Measurements from ENCODE around the gene DCC. TPM values are rescaled to one million over a fixed set of nuclear protein-coding genes. Genes with fewer than 3 reads are reported as not detected.

The DCC gene
- total and polyA plus RNA-seq, 2 of the 8 experiments (the other 6 are each of a cell fraction or from before 2014, with no cell fraction given): 0.14 to 1.4 TPM

DNA sequence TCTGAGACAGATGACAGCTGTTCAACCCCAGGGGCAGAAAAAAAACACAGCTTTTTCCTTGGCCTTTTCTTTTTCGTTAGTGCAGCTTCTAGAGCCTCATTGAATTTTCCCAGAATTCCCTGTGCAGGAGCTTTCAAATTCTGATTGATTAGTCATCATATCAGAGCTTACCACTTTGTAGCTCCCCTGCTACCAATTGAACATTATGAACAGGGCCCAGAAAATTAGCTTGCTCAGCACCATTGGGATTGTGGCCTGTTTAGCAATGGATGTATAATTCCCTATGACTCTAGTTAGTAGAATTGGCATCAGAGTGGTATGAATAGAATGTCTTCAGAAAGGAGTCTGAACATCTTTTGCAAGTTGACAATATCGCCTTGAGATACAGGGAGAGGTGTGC lies 631.1 kb downstream of the DCC start:
- H3K79me2 ChIP-seq (ENCODE audit: control insufficient read depth in 1 of 2, insufficient read depth in 2 of 2, low read length in 2 of 2): no peaks in the 10 kb centered on the region
- H3K79me1 ChIP-seq (ENCODE audit: low read depth, low read length): no peaks in the 10 kb centered on the region
- ChIA-PET POLR2A (ENCODE audit: partially characterized antibody) (no interaction called here), CTCF (ENCODE audit: partially characterized antibody) (interaction anchor here (0.8 kb wide), 1 partner anchor 21 kb away, joined by 3 read pairs; no protein-coding TSS in a partner anchor)
- H4K91ac ChIP-seq (replicated peaks; ENCODE audit: insufficient read length, low read length): no peak overlapping the region
- no peak overlapping the region for H2AK5ac ChIP-seq (ENCODE audit: low read depth, low read length)
- H3K27me3 ChIP-seq (replicated peaks in 1 of 4; ENCODE audit: control insufficient read depth in 3 of 4, extremely low read depth in 1 of 4, insufficient read depth in 3 of 4, low read length in 3 of 4): no peaks in the 10 kb centered on the region; a peak in 1 of 7 replicates
- no peak overlapping the region for H2BK5ac ChIP-seq (ENCODE audit: low read depth, low read length)
- H4K8ac ChIP-seq (ENCODE audit: extremely low read depth, insufficient read depth, low read length): no peak overlapping the region
- no peaks in the 10 kb centered on the region for H3K23me2 ChIP-seq (ENCODE audit: low read depth, low read length)
- H2BK120ac ChIP-seq (replicated peaks; ENCODE audit: low read depth, low read length): no peak overlapping the region
- H2BK20ac ChIP-seq (ENCODE audit: low read length): no peak overlapping the region
- H3K56ac ChIP-seq (replicated peaks; ENCODE audit: insufficient read length, low read depth, low read length): no peak overlapping the region
- no peak overlapping the region for H4K5ac ChIP-seq (ENCODE audit: insufficient read length, low read depth, low read length)
- H4K20me1 ChIP-seq (replicated peaks in 1 of 2; ENCODE audit: control insufficient read depth in 1 of 2, insufficient read depth in 2 of 2, low read length in 2 of 2): no peaks in the 10 kb centered on the region
- no peaks in the 10 kb centered on the region for H3K9me3 ChIP-seq (ENCODE audit: insufficient read depth in 2 of 2, low read depth in 1 of 2, low read length in 1 of 2)
- no peak overlapping the region for H3K9ac ChIP-seq (replicated peaks in 1 of 4; ENCODE audit: extremely low read depth in 1 of 4, low read depth in 3 of 4, low read length in 3 of 4)
- H3K36me3 ChIP-seq (ENCODE audit: control insufficient read depth in 2 of 4, insufficient read depth in 4 of 4, low read length in 3 of 4): no peaks in the 10 kb centered on the region
- 97% methylated on average over 2 of the region's 2 CpGs; no CpG with 5 or more reads in 1 of the 2 experiments for WGBS, 2 experiments (ENCODE audit: extremely low coverage in 1 of 2, insufficient coverage in 1 of 2, insufficient read length in 1 of 2, insufficient replicate concordance in 2 of 2, low coverage in 1 of 2, low lambda C conversion rate in 2 of 2, missing lambda C conversion rate in 1 of 2)
- H2BK15ac ChIP-seq (ENCODE audit: low read length): no peak overlapping the region
- no peak overlapping the region for H3K4ac ChIP-seq (replicated peaks; ENCODE audit: insufficient read length, low read depth, low read length)
- H3K18ac ChIP-seq (ENCODE audit: extremely low read depth, low read length): no peak overlapping the region
- H3K27ac ChIP-seq (ENCODE audit: low read depth, low read length): no peak overlapping the region
- peaks cover 0 to 3% (median 0%) of the 10 kb centered on the region in 4 experiments; a peak in 1 of 7 replicates for H3K4me1 ChIP-seq (replicated peaks in 1 of 4; ENCODE audit: control insufficient read depth in 3 of 4, insufficient read depth in 4 of 4, low read length in 3 of 4)
- no peak overlapping the region for H3K4me3 ChIP-seq (ENCODE audit: extremely low read depth in 1 of 4, insufficient read depth in 2 of 4, low read depth in 3 of 4, low read length in 4 of 4)
- DNase-seq (ENCODE audit: low read depth in 1 of 2, low spot score in 2 of 2) (no peak), FAIRE-seq (no peak)
- H2AFZ ChIP-seq (ENCODE audit: low read length): no peak overlapping the region
- no peak overlapping the region for H3K14ac ChIP-seq (ENCODE audit: insufficient read length)
- H3K4me2 ChIP-seq (ENCODE audit: insufficient read depth in 1 of 2, low read depth in 2 of 2, low read length in 2 of 2): no peak overlapping the region
- no peak overlapping the region for H3K23ac ChIP-seq (ENCODE audit: insufficient read length)
- H2BK12ac ChIP-seq (ENCODE audit: low read depth, low read length): no peak overlapping the region
- TF ChIP-seq, protein P1, sequence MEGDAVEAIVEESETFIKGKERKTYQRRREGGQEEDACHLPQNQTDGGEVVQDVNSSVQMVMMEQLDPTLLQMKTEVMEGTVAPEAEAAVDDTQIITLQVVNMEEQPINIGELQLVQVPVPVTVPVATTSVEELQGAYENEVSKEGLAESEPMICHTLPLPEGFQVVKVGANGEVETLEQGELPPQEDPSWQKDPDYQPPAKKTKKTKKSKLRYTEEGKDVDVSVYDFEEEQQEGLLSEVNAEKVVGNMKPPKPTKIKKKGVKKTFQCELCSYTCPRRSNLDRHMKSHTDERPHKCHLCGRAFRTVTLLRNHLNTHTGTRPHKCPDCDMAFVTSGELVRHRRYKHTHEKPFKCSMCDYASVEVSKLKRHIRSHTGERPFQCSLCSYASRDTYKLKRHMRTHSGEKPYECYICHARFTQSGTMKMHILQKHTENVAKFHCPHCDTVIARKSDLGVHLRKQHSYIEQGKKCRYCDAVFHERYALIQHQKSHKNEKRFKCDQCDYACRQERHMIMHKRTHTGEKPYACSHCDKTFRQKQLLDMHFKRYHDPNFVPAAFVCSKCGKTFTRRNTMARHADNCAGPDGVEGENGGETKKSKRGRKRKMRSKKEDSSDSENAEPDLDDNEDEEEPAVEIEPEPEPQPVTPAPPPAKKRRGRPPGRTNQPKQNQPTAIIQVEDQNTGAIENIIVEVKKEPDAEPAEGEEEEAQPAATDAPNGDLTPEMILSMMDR (IDR thresholded peaks at IDR 0.05; ENCODE audit: control extremely low read depth in 1 of 3, insufficient read depth in 1 of 3, low read depth in 1 of 3, low read length in 3 of 3): no peak
- no peak for TF ChIP-seq CTBP2 (IDR thresholded peaks at IDR 0.05; ENCODE audit: borderline replicate concordance, insufficient read depth, insufficient read length, low read length)
- TF ChIP-seq TAF1 (IDR thresholded peaks at IDR 0.05; ENCODE audit: low read depth, low read length): no peak
- TF ChIP-seq SAP30 (IDR thresholded peaks at IDR 0.05; ENCODE audit: insufficient read depth, insufficient replicate concordance, low read length): no peak
- no peak for TF ChIP-seq NANOG (IDR thresholded peaks at IDR 0.05; ENCODE audit: insufficient read depth, low read depth, low read length, poor library complexity, severe bottlenecking)
- no peak for TF ChIP-seq SRF (IDR thresholded peaks at IDR 0.05; ENCODE audit: low read depth, low read length)
- no peak for TF ChIP-seq SIX5 (IDR thresholded peaks at IDR 0.05; ENCODE audit: low read depth, low read length)
- TF ChIP-seq TAF7 (optimal IDR thresholded peaks at IDR 0.05; ENCODE audit: borderline replicate concordance, low read depth, low read length): no peak
- no peak for TF ChIP-seq MAX (IDR thresholded peaks at IDR 0.05)
- TF ChIP-seq RFX5 (IDR thresholded peaks at IDR 0.05; ENCODE audit: borderline replicate concordance, low read depth, low read length): no peak
- no peak for TF ChIP-seq RXRA (IDR thresholded peaks at IDR 0.05; ENCODE audit: insufficient read depth, low read depth, low read length)

Data from H1 (cell line).